DLD1 (cell line): ENCODE measurements around the gene GPANK1.

Source experiments
- in situ Hi-C: cut with HindIII; loops from 2 replicates; pipeline ENCODE4 v1.10.0; 2017; ENCODE audit warnings: low sequenced_read_pairs

Gene GPANK1

DNA sequence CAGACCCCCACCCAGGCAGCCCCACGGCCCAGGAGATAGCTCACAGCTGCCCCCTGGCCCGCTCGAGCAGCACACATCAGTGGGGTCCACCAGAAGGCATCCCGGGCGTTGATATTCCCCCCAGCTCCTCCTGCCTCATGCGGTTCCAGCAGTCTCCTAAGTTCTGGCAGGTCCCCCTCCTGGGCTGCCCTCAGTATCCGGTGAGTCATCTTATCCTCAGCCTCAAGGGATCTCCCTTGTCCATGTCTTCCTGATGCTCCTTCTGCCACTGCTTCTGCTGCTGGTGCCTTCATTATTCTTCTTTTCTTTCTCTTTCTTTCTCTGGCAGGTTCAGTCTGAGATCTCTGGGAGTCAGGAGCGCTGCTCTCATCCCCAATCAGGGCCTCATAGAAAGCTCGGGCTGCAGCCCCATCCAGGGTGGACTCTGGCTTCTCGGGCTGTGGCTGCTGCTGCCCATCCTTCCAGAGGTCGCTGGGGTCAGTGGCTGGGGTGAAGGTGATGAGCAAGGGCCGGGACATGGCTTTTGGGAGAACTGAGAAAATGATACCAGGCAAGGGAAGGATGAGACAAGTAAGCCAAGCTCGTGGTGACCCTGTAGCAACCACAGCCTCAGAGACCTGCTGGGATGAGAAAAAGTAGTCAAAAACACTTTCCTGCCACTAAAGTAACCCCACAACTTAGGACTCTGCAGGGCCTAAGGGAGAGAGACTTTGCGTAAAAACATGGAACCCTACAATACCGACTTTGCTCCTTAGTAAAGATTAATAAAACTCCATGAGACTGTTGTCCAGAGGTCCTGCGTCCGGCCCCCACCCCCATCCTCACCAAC, 622 bp downstream of the GPANK1 start:
- in situ Hi-C loops = no loop called here

- in situ Hi-C loops = no loop called here
Measured at GRCh38 chr6:31663126-31663960, 1.5 kb downstream of the GPANK1 start.

GRCh38 chr6:31662124-31662723, 2.6 kb downstream of the GPANK1 start:
- in situ Hi-C loops = no loop called here

GRCh38 chr6:31661262-31662123, 3.3 kb downstream of the GPANK1 start:
- in situ Hi-C loops = no loop called here

GRCh38 chr6:31660381-31661261, 4.2 kb downstream of the GPANK1 start, which contains the start of gene C6orf47:
TSS of gene C6orf47 (minus strand) at chr6:31660778. CDS start at chr6:31659947, 831 bp downstream.
- in situ Hi-C loops = no loop called here

- in situ Hi-C loops = no loop called here
Measured at GRCh38 chr6:31659649-31660380, 5.0 kb downstream of the GPANK1 start.

- in situ Hi-C loops = no loop called here
Measured at GRCh38 chr6:31658983-31659648, 5.7 kb downstream of the GPANK1 start.

- in situ Hi-C loops = no loop called here
Measured at GRCh38 chr6:31658158-31658688, 6.6 kb downstream of the GPANK1 start.

GRCh38 chr6:31657406-31658157, 7.2 kb downstream of the GPANK1 start:
- in situ Hi-C loops = no loop called here

DNA sequence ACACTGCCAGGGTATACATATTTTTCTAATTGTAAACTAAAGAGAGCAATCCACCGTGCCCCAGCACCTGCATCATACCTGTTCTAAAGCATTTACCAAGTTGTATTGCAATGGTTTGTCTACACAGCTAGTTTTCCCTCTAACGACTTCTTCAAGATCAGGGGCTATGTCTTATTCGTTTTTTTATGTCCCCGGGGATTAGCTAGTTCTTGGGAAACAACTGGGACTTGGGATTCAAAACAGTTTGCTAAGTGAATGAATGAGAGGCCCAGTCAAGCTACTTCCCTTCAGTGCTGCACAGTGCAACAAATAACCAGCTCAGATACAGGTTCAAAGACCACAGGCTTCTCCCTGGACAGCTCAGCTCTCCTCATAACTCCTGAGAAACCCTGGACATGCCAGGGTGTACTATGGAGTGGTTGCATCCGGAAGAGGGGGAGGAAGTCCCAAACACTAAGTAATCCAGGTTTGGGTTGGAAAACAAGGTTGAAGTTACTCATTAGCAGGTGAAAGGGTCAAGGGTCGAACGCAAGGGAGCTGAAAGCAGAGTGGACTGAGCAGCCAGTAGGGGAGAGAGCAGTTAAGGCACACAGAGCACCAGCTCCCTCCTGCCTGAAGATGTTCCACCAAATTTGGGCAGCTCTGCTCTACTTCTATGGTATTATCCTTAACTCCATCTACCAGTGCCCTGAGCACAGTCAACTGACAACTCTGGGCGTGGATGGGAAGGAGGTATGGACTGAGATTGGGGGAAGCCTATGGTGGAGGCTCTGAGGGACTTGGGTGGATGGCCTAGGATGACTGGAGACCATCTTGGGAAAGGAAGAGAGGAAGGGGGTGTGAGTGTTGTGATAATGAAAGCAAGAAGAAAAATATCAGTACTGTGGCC, 9.2 kb downstream of the GPANK1 start, which contains the start of gene APOM:
APOM (plus strand) TSS at position 546 of the 889 bp plus-strand sequence; CDS start at position 619, 73 bp downstream.
- in situ Hi-C loops = no loop called here

DNA sequence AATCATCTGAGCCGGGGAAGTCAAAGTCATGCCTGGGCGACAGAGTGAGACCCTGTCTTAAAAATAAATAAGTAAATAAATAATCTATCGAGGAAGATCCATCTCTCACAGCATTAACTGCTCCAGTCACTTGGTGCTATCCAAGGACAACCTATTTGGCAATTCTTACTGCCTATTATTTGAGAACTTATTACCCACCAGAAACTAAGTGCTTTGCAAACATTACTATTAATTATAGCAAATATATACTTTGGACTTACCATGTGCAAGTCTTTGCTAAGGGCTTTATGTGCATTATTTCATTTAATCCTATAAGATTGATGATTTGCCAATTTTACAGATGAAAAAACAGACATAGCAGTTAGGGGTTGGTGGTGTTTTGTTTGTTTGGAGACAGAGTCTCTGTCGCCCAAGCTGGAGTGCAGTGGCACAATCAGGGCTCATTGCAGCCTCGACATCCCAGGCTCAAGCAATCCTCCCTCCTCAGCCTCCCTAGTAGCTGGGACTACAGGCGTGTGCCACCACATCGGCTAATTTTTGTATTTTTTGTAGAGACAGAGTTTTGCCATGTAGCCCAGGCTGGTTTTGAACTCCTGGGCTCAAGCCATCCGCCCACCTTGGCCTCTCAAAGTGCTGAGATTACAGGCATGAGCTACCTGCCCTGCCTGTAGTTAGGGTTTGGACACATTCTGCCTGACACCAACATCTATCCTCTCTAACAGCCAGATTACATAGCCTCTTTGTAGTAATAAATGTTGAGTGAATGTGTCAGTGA, 10.0 kb downstream of the GPANK1 start:
- in situ Hi-C loops = no loop called here

DNA sequence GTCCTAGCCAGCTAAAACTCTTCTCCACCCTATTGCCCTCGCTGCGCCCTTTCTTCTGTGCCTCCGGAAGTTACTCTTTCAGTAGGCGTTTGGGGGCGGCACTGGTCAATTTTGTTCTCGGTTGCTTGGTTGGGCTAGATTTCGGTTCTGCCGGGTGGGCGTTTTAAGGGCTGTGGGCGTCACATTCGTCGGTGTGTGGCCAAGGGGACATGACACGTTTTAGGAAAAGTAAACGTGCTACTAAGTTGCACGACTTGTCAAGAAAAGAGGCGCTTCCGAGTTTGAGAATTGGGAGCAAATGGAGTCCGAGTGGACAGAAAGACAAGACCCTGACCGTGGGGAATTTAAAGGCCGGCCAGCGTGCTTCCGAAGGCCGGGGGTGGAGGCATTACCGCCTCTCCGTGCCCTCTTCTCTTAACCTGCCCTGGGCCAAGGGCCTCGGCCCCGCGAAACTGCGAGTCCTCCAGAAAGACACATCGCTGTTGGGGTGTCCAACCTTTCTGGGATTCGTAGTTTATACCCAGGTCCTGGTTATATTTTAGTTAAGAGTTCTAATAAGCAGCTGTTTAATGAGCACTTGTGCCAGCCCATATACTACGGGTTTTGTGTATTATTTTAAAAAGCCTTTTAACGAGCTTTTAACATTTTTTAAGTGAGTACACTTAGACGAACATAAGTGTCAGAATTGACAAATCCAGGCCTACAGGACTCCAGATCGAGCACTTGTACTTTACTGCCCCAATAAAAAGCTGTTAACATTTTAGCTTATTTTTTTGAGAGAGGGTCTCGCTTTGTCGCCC, 11.7 kb downstream of the GPANK1 start:
- in situ Hi-C loops = no loop called here

DNA sequence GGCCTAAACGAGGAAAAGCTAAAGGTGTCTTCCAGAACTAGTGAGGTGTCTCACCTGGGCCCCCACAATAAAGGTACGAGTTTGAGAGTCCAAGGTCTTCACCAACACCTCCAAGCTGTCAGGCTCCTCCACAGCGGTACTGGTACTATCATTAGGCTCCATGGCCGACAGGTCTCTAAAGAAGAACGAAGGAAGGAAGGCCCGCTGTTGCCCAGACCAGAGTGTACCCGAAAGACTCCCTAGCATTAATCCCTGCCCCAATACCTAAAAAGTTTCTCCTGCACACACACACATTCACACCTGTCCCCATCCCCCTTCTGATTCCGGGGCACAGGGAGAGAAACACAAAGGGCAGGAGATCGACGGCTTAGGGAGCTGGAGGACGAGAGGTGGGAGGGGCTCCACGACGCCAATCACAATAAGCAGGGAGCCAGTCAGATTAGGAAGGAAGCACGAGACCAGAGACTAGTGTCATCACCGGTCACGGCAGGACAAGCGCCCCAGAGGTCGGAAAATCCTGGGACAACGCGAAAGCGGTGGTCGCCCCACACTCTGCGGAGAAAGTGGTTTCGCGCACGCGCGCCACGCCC, 13.1 kb downstream of the GPANK1 start:
- in situ Hi-C loops = no loop called here

- in situ Hi-C loops = no loop called here
Measured at GRCh38 chr6:31645325-31645724, 19.5 kb downstream of the GPANK1 start.
